ENCODE data around the gene LRP1B.

DNA sequence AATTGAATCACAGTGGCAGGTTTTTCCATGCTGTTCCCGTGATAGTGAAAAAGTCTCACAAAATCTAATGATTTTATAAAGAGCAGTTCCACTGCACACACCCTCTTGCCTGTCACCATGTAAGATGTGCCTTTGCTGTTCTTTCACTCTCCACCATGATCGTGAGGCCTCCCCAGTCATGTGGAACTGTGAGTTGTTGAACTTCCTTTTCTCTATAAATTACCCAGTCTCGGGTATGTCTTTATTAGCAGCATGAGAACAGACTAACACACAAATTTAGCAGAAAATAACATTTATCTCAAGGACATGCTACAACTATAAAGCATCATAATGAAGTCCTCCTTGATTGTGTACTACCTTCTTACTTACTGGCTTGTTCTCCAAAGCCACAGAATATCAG, 1526.0 kb downstream of the LRP1B start:
- TF ChIP-seq CTCF (IDR thresholded peaks at IDR 0.05), result no peak
- no peak for TF ChIP-seq POLR2A (IDR thresholded peaks at IDR 0.05)

Measured in breast epithelium (tissue), 3 donors.